Endodermal cell (in vitro differentiated cells): ENCODE measurements around the gene WDR86. TPM values are rescaled to one million over a fixed set of nuclear protein-coding genes. Genes with fewer than 3 reads are reported as not detected.

Experiments
- DNase-seq: peaks from one replicate; pipeline ENCODE4 v3.0.0-alpha.2; 2017
- H3K27ac ChIP-seq: 2 replicates; pipeline ENCODE4 v1.5.1; 2013; ENCODE audit warnings: mild to moderate bottlenecking, low read depth, low read length, moderate library complexity
- H3K27me3 ChIP-seq: 2 replicates; pipeline ENCODE4 v1.6.1; 2013; ENCODE audit warnings: mild to moderate bottlenecking, low read length, moderate library complexity; ENCODE audit not compliant: insufficient read depth, control insufficient read depth, poor library complexity, severe bottlenecking
- H3K36me3 ChIP-seq: 2 replicates; pipeline ENCODE4 v1.7.0; 2013; ENCODE audit warnings: mild to moderate bottlenecking, low read length, moderate library complexity; ENCODE audit not compliant: control insufficient read depth, insufficient read depth
- H3K4me1 ChIP-seq: one replicate; pipeline ENCODE4 v1.7.0; 2013; ENCODE audit warnings: low read length; ENCODE audit not compliant: control insufficient read depth, insufficient read depth
- H3K4me3 ChIP-seq: 2 replicates; pipeline ENCODE4 v1.5.1; 2013; ENCODE audit warnings: mild to moderate bottlenecking, low read length, moderate library complexity
- H3K9ac ChIP-seq: 2 replicates; pipeline ENCODE4 v1.6.1; 2013; ENCODE audit warnings: mild to moderate bottlenecking, low read length, moderate library complexity; ENCODE audit not compliant: poor library complexity, severe bottlenecking; ENCODE audit errors: extremely low read depth
- H3K9me3 ChIP-seq: 2 replicates; pipeline ENCODE4 v1.6.1; 2013; ENCODE audit warnings: mild to moderate bottlenecking, low read length, moderate library complexity; ENCODE audit not compliant: control insufficient read depth
- H3K27ac Mint-ChIP-seq: 2 replicates; pipeline ENCODE4 v1.8.0; 2020; ENCODE audit warnings: mixed read lengths
- H3K27me3 Mint-ChIP-seq: 2 replicates; pipeline ENCODE4 v1.8.0; 2021; ENCODE audit warnings: mild to moderate bottlenecking, mixed read lengths; ENCODE audit not compliant: insufficient read depth
- H3K36me3 Mint-ChIP-seq: 2 replicates; pipeline ENCODE4 v1.8.0; 2020; ENCODE audit warnings: low read depth, mixed read lengths
- H3K4me1 Mint-ChIP-seq: 2 replicates; pipeline ENCODE4 v1.8.0; 2020; ENCODE audit warnings: mixed read lengths
- H3K4me3 Mint-ChIP-seq: 2 replicates; pipeline ENCODE4 v1.8.0; 2020; ENCODE audit warnings: mild to moderate bottlenecking, moderate library complexity, mixed read lengths
- H3K9me3 Mint-ChIP-seq: 2 replicates; pipeline ENCODE4 v1.8.0; 2020; ENCODE audit warnings: mild to moderate bottlenecking, mixed read lengths
- CTCF ChIP-seq: fragments of 200-600 bp; sonication (generic); conservative IDR thresholded peaks from 2 replicates; pipeline ENCODE4 v1.5.0; 2021; ENCODE audit warnings: antibody characterized with exemption, mild to moderate bottlenecking
- WGBS, 2 experiments: methylation state at CpG; one replicate each; pipeline versions ENCODE4 v1.1.5 to v1.1.7; 2013; ENCODE audit warnings: missing lambda C conversion rate in 2 of 2, mixed read lengths in 1 of 2; ENCODE audit not compliant: insufficient coverage in 1 of 2, insufficient read length in 1 of 2; 5-methylcytosine and 5-hydroxymethylcytosine counted together
- total RNA-seq, 2 donors: library from RNA; stranded (reverse); fragmentation: NEBNext Ultra II Directional in 1 of 2; extraction: Animal tissue kit (Norgen Biotek cat#: 25700) in 1 of 2; gene quantifications; 2 replicates in 1 of 2; 3 replicates in 1 of 2; pipeline ENCODE4 v1.2.1, GENCODE V29; 2021

Gene WDR86
- total RNA-seq, 2 donors from 2014 or later = 83.3 to 94.2 TPM

- Mint-ChIP-seq H3K27ac (peak overlapping the region; percentile 21), H3K27me3 (no peaks in the 10 kb centered on the region), H3K9me3 (peaks cover 2% of the 10 kb centered on the region), H3K4me1 (peaks cover 3% of the 10 kb centered on the region), H3K36me3 (peaks cover 49% of the 10 kb centered on the region), H3K4me3 (no peak overlapping the region)
- DNase-seq = no peak
- no peak overlapping the region for H3K4me3 ChIP-seq
- 95 to 96% methylated on average over 4 to 7 of the region's 7 CpGs for WGBS, 2 experiments
- no peaks in the 10 kb centered on the region for H3K4me1 ChIP-seq
- peaks cover 29% of the 10 kb centered on the region for H3K36me3 ChIP-seq
- no peak overlapping the region for H3K9ac ChIP-seq
- no peak overlapping the region for H3K27ac ChIP-seq
- no peak for TF ChIP-seq CTCF
- no peaks in the 10 kb centered on the region for H3K9me3 ChIP-seq
- no peaks in the 10 kb centered on the region for H3K27me3 ChIP-seq
Measured at GRCh38 chr7:151399305-151399601, 10.6 kb downstream of the WDR86 start.

GRCh38 chr7:151398446-151399304 is 11.2 kb downstream of the WDR86 start:
- H3K27me3 Mint-ChIP-seq = no peaks in the 10 kb centered on the region
- peak overlapping the region; percentile 21 for H3K27ac Mint-ChIP-seq
- Histone ChIP-seq H3K27ac (no peak overlapping the region), H3K9me3 (no peaks in the 10 kb centered on the region), H3K27me3 (no peaks in the 10 kb centered on the region), H3K36me3 (peaks cover 33% of the 10 kb centered on the region), H3K4me3 (no peak overlapping the region), H3K9ac (no peak overlapping the region), H3K4me1 (no peaks in the 10 kb centered on the region)
- 92 to 93% methylated on average over 13 to 19 of the region's 19 CpGs for WGBS, 2 experiments
- H3K4me1 Mint-ChIP-seq = no peaks in the 10 kb centered on the region
- DNase-seq = no peak
- TF ChIP-seq CTCF = peak; percentile 29
- no peak overlapping the region for H3K4me3 Mint-ChIP-seq
- peaks cover 2% of the 10 kb centered on the region for H3K9me3 Mint-ChIP-seq
- H3K36me3 Mint-ChIP-seq = peaks cover 48% of the 10 kb centered on the region

- no peak overlapping the region for H3K27ac Mint-ChIP-seq
- 90% methylated on average over 5 to 13 of the region's 13 CpGs for WGBS, 2 experiments
Measured at GRCh38 chr7:151397026-151397425, 12.8 kb downstream of the WDR86 start.

More at GRCh38 chr7:151397026-151397425, 12.8 kb downstream of the WDR86 start:
- H3K4me3 ChIP-seq = no peak overlapping the region
- H3K36me3 ChIP-seq = peaks cover 34% of the 10 kb centered on the region
- H3K4me1 ChIP-seq = no peaks in the 10 kb centered on the region
- Mint-ChIP-seq H3K9me3 (peaks cover 2% of the 10 kb centered on the region), H3K4me3 (no peak overlapping the region), H3K36me3 (peaks cover 39% of the 10 kb centered on the region), H3K4me1 (no peaks in the 10 kb centered on the region), H3K27me3 (no peaks in the 10 kb centered on the region)
- H3K9ac ChIP-seq = no peak overlapping the region
- DNase-seq = no peak
- TF ChIP-seq CTCF = no peak
- no peaks in the 10 kb centered on the region for H3K27me3 ChIP-seq
- no peaks in the 10 kb centered on the region for H3K9me3 ChIP-seq
- H3K27ac ChIP-seq = no peak overlapping the region
